Esophagus muscularis mucosa (tissue), 3 donors: ENCODE measurements around the gene RABL3.

ENCODE experiments used
- POLR2A ChIP-seq: fragments of 450-650 bp; IDR thresholded peaks from one replicate; pipeline ENCODE4 v1.6.1; 2017; ENCODE audit warnings: antibody characterized with exemption, moderate library complexity, mild to moderate bottlenecking, low read depth
- POLR2AphosphoS5 ChIP-seq, 2 donors: sonication (generic); formaldehyde crosslinking; IDR thresholded peaks; one replicate each; pipeline ENCODE4 v1.6.1; 2017; ENCODE audit warnings: antibody characterized with exemption in 2 of 2
- TF ChIP-seq, protein P1 (sequence below), 3 experiments: fragments of 200-600 bp in 2 of 3; fragments of 450-650 bp in 1 of 3; sonication (generic) in 2 of 3; IDR thresholded peaks; one replicate each; pipeline ENCODE4 v1.5.1; 2017 to 2019; ENCODE audit warnings: antibody characterized with exemption in 3 of 3, mild to moderate bottlenecking in 2 of 3, moderate library complexity in 1 of 3

DNA sequence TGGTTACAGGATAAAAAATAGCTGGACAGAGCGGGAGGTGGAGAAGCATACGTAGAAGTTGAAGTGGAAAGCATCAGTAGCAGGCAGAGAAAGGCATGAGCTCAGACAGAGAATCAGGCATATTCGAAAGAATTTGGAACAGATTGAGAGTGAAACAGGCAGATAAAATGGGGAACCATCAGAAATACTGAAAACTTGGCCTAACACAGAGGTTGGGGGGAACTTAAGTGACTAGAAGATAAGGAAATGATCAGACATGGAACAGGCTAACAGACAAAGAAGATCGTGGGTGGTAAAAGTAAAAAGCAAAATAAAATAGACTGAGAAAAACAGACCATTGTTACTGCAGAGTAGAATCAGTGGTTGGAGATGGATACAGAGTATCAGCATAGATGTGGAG lies 33.1 kb upstream of the RABL3 start:
- TF ChIP-seq, protein P1, sequence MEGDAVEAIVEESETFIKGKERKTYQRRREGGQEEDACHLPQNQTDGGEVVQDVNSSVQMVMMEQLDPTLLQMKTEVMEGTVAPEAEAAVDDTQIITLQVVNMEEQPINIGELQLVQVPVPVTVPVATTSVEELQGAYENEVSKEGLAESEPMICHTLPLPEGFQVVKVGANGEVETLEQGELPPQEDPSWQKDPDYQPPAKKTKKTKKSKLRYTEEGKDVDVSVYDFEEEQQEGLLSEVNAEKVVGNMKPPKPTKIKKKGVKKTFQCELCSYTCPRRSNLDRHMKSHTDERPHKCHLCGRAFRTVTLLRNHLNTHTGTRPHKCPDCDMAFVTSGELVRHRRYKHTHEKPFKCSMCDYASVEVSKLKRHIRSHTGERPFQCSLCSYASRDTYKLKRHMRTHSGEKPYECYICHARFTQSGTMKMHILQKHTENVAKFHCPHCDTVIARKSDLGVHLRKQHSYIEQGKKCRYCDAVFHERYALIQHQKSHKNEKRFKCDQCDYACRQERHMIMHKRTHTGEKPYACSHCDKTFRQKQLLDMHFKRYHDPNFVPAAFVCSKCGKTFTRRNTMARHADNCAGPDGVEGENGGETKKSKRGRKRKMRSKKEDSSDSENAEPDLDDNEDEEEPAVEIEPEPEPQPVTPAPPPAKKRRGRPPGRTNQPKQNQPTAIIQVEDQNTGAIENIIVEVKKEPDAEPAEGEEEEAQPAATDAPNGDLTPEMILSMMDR (IDR thresholded peaks at IDR 0.05): no peak
- TF ChIP-seq POLR2A: no peak
- no peak for TF ChIP-seq POLR2AphosphoS5 (IDR thresholded peaks at IDR 0.05)
